Ramos (cell line): ENCODE results near the gene IL10RA.

ENCODE experiments used
- in situ Hi-C: fragments of 300-500 bp; cut with MboI; formaldehyde crosslinking; loops from one replicate; pipeline ENCODE4 v1.14.3; 2022; ENCODE audit warnings: low sequenced_read_pairs; ENCODE audit not compliant: unreplicated experiment

Gene IL10RA

GRCh38 chr11:117985953-117986887 lies at the start of gene IL10RA:
IL10RA (plus strand) TSS chr11:117986394; CDS start chr11:117986468, 74 bp downstream.
- in situ Hi-C loops, result no loop called here

- in situ Hi-C loops, result no loop called here
Measured at GRCh38 chr11:117936973-117937372, 49.2 kb upstream of the IL10RA start.

GRCh38 chr11:117940736-117941135 lies 45.5 kb upstream of the IL10RA start:
- in situ Hi-C loops, result no loop called here

GRCh38 chr11:117941163-117941707 lies 45.0 kb upstream of the IL10RA start:
- in situ Hi-C loops, result no loop called here

- in situ Hi-C loops, result no loop called here
Measured at GRCh38 chr11:117941976-117942654, 44.1 kb upstream of the IL10RA start.

GRCh38 chr11:117944554-117944953 lies 41.6 kb upstream of the IL10RA start:
- in situ Hi-C loops, result no loop called here

GRCh38 chr11:117945047-117945810 lies 41.0 kb upstream of the IL10RA start:
- in situ Hi-C loops, result loop anchor here (5.0 kb wide), 2 partner anchors 102 to 103 kb away; no protein-coding TSS in a partner anchor

GRCh38 chr11:117946156-117946841 lies 39.9 kb upstream of the IL10RA start:
- in situ Hi-C loops, result loop anchor here (5.0 kb wide), 2 partner anchors 101 to 104 kb away; no protein-coding TSS in a partner anchor

GRCh38 chr11:117946842-117947526 lies 39.2 kb upstream of the IL10RA start:
- in situ Hi-C loops, result loop anchor here (5.0 kb wide), 2 partner anchors 100 to 105 kb away; no protein-coding TSS in a partner anchor

GRCh38 chr11:117947751-117948150 lies 38.4 kb upstream of the IL10RA start:
- in situ Hi-C loops, result loop anchor here (5.0 kb wide), 2 partner anchors 100 to 105 kb away; no protein-coding TSS in a partner anchor

GRCh38 chr11:117948466-117948865 lies 37.7 kb upstream of the IL10RA start:
- in situ Hi-C loops, result loop anchor here (5.0 kb wide), 2 partner anchors 99 to 106 kb away; no protein-coding TSS in a partner anchor

GRCh38 chr11:117949062-117949461 lies 37.1 kb upstream of the IL10RA start:
- in situ Hi-C loops, result loop anchor here (5.0 kb wide), 2 partner anchors 98 to 107 kb away; no protein-coding TSS in a partner anchor

- in situ Hi-C loops, result no loop called here
Measured at GRCh38 chr11:117950301-117950700, 35.9 kb upstream of the IL10RA start.

GRCh38 chr11:117950993-117951961 lies 34.9 kb upstream of the IL10RA start:
- in situ Hi-C loops, result no loop called here

GRCh38 chr11:117953024-117953671 lies 33.0 kb upstream of the IL10RA start:
- in situ Hi-C loops, result no loop called here

- in situ Hi-C loops, result no loop called here
Measured at GRCh38 chr11:117958949-117959348, 27.2 kb upstream of the IL10RA start.
